DND-41 (cell line): ENCODE results near the gene GPR107.

Experiments
- ATAC-seq: fragments of 200-7000 bp; cut with Tn5 transposase; 3 replicates; pipeline ENCODE4 v1.9.1; 2021; ENCODE audit warnings: low read depth; ENCODE audit not compliant: insufficient read depth
- DNase-seq: peaks from one replicate; pipeline ENCODE4 v3.0.0-alpha.2; 2020
- H2AFZ ChIP-seq: 2 replicates; pipeline ENCODE4 v1.6.0; 2012; ENCODE audit warnings: low read depth, low read length
- H3K27ac ChIP-seq: 2 replicates; pipeline ENCODE4 v1.5.1; 2012; ENCODE audit warnings: low read length, inconsistent platforms
- H3K27me3 ChIP-seq: fragments of 200-600 bp; sonication (generic); 2 replicates; pipeline ENCODE4 v1.6.0; 2012; ENCODE audit warnings: low read length, mild to moderate bottlenecking, inconsistent platforms; ENCODE audit not compliant: insufficient read depth, poor library complexity
- H3K36me3 ChIP-seq: 2 replicates; pipeline ENCODE4 v1.5.1; 2012; ENCODE audit warnings: low read length, inconsistent platforms; ENCODE audit not compliant: insufficient read depth
- H3K4me1 ChIP-seq: 2 replicates; pipeline ENCODE4 v1.5.1; 2012; ENCODE audit warnings: mild to moderate bottlenecking, low read length; ENCODE audit not compliant: insufficient read depth
- H3K4me2 ChIP-seq: 2 replicates; pipeline ENCODE4 v1.6.0; 2012; ENCODE audit warnings: mild to moderate bottlenecking, moderate library complexity, low read length, inconsistent platforms; ENCODE audit not compliant: insufficient read depth
- H3K4me3 ChIP-seq, 2 experiments: fragments of 200-600 bp in 1 of 2; shearing (Covaris generic) in 1 of 2; 2 replicates each; pipeline ENCODE4 v1.5.1; 2012 to 2016; ENCODE audit warnings: inconsistent platforms in 2 of 2, low read length in 2 of 2, mild to moderate bottlenecking in 2 of 2, low read depth in 1 of 2, moderate library complexity in 1 of 2
- H3K79me2 ChIP-seq: 2 replicates; pipeline ENCODE4 v1.6.0; 2012; ENCODE audit warnings: low read length, inconsistent platforms; ENCODE audit not compliant: insufficient read depth
- H3K9ac ChIP-seq: 2 replicates; pipeline ENCODE4 v1.6.0; 2012; ENCODE audit warnings: low read depth, mild to moderate bottlenecking, inconsistent platforms, low read length, moderate library complexity
- H3K9me3 ChIP-seq: 2 replicates; pipeline ENCODE4 v1.5.1; 2012; ENCODE audit warnings: low read length, moderate library complexity, mild to moderate bottlenecking, inconsistent platforms; ENCODE audit not compliant: insufficient read depth, severe bottlenecking
- H4K20me1 ChIP-seq: 2 replicates; pipeline ENCODE4 v1.6.0; 2012; ENCODE audit warnings: low read length; ENCODE audit not compliant: insufficient read depth
- EZH2 ChIP-seq: IDR thresholded peaks from 3 replicates; pipeline ENCODE4 v1.6.1; 2012; ENCODE audit warnings: borderline replicate concordance, low read depth, mild to moderate bottlenecking, moderate library complexity, low read length, inconsistent platforms; ENCODE audit not compliant: severe bottlenecking
- TF ChIP-seq, protein P1 (sequence below): IDR thresholded peaks from 2 replicates; pipeline ENCODE4 v1.5.1; 2012; ENCODE audit warnings: borderline replicate concordance, low read length, moderate library complexity, mild to moderate bottlenecking; ENCODE audit not compliant: poor library complexity, severe bottlenecking; ENCODE audit errors: extremely low read depth

GPR107 gene

DNA sequence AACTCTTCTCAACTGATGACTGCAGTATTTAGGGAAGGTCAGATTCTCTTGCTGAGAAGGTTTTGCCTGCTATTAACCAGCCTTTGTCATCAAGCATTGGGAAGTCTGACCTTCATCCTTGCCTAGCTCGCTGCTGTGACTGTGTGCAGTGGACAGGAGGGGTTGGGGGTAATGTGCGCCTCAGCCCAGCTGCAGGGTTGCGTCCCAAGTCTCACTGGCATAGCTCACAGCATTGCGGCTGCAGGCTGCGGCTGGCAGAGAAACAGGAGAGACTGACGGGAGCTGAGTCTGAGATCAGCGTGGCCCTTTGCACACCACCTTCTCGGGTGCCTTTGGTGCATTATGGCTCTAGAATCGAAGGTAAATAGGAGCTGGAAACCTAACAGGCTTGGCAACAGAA lies 62.6 kb downstream of the GPR107 start:
- H3K36me3 ChIP-seq = peaks cover 32% of the 10 kb centered on the region
- no peak overlapping the region for H2AFZ ChIP-seq
- DNase-seq (no peak), ATAC-seq (no peak)
- H3K27ac ChIP-seq = no peak overlapping the region
- no peaks in the 10 kb centered on the region for H3K79me2 ChIP-seq
- H3K4me2 ChIP-seq = no peak overlapping the region
- H4K20me1 ChIP-seq = no peaks in the 10 kb centered on the region
- no peaks in the 10 kb centered on the region for H3K4me1 ChIP-seq
- no peaks in the 10 kb centered on the region for H3K9me3 ChIP-seq
- no peak overlapping the region for H3K9ac ChIP-seq
- TF ChIP-seq, protein P1, sequence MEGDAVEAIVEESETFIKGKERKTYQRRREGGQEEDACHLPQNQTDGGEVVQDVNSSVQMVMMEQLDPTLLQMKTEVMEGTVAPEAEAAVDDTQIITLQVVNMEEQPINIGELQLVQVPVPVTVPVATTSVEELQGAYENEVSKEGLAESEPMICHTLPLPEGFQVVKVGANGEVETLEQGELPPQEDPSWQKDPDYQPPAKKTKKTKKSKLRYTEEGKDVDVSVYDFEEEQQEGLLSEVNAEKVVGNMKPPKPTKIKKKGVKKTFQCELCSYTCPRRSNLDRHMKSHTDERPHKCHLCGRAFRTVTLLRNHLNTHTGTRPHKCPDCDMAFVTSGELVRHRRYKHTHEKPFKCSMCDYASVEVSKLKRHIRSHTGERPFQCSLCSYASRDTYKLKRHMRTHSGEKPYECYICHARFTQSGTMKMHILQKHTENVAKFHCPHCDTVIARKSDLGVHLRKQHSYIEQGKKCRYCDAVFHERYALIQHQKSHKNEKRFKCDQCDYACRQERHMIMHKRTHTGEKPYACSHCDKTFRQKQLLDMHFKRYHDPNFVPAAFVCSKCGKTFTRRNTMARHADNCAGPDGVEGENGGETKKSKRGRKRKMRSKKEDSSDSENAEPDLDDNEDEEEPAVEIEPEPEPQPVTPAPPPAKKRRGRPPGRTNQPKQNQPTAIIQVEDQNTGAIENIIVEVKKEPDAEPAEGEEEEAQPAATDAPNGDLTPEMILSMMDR = no peak
- TF ChIP-seq EZH2 = no peak
- H3K4me3 ChIP-seq = no peak overlapping the region
- no peaks in the 10 kb centered on the region for H3K27me3 ChIP-seq

DNA sequence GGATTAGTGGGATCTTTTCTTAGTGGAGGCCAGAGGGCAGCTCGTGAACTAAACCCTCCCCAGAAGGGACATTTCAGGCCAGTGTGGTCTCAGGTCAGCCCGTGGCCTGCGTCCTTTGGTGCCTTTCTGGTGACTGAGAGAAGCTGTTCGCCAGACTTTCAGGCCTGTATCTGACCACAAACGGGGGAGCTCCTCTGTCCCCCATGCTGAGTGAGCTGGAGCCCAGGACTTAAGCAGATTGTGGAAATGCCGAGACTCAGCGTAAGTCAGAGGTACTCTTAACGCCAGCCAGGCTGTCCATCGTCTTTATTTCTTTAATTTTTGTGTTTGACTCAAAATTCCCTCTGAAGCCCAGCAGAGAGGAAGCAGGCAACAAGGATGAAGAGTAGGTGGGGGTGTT lies 63.7 kb downstream of the GPR107 start:
- Histone ChIP-seq H3K9ac (no peak overlapping the region), H3K79me2 (no peaks in the 10 kb centered on the region)

DNA sequence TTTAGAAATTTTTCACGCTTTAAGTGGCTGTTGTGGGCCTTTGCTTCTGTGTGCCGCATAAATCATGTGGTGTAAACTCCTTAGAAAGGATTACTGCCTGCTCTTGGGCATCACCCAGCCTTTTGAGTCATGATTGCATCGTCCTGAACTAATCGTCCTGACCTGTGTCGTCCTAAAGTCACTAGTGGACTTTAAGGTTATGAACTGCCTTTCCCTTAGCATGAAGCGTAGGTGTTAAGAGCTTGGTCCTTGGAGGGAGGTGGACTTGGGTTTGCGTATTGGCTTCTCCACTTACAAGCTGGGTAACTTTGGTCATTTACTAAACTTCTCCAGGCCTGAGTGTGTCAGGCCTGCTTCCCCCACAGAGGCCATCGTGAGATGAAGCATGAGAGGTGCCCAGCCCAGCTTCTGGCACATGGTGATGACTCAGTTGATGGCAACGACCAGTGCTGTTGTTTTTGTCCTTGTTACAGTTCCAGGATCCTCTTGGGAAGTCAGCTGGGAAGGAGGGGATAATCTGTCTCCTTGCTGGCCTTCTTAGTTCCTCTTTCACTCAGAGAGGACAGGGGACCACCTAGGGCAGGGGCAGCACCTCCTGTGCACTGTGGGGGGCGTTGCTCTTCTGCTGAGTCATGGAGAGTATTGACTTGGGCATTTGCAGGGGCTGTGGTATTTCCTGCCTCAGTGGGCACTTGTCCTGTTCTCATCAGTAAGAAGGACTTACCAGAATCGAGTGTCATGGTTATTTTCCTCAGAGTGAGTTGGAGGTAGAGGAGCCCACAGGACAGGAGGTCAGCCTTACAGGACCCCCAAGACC lies 64.3 kb downstream of the GPR107 start:
- Histone ChIP-seq H3K79me2 (no peaks in the 10 kb centered on the region), H3K9me3 (no peaks in the 10 kb centered on the region), H3K4me1 (no peaks in the 10 kb centered on the region), H2AFZ (no peak overlapping the region), H3K9ac (no peak overlapping the region), H4K20me1 (no peaks in the 10 kb centered on the region), H3K36me3 (peaks cover 27% of the 10 kb centered on the region), H3K4me3 (no peak overlapping the region), H3K27me3 (no peaks in the 10 kb centered on the region), H3K27ac (no peak overlapping the region), H3K4me2 (no peak overlapping the region)
- no peak for TF ChIP-seq EZH2
- TF ChIP-seq, protein P1 = no peak
- ATAC-seq (no peak), DNase-seq (no peak)

More for the DNA sequence above, 63.7 kb downstream of the GPR107 start:
- Histone ChIP-seq H3K4me2 (no peak overlapping the region), H2AFZ (no peak overlapping the region), H4K20me1 (no peaks in the 10 kb centered on the region), H3K4me1 (no peaks in the 10 kb centered on the region), H3K27me3 (no peaks in the 10 kb centered on the region), H3K4me3 (no peak overlapping the region), H3K27ac (no peak overlapping the region), H3K36me3 (peaks cover 26% of the 10 kb centered on the region), H3K9me3 (no peaks in the 10 kb centered on the region)
- DNase-seq = no peak
- TF ChIP-seq, protein P1 = no peak
- TF ChIP-seq EZH2 = no peak
- ATAC-seq = no peak
